GM12872 (cell line): ENCODE data around the gene MIS18A.

Source experiments
- CTCF ChIP-seq: IDR thresholded peaks from 3 replicates; pipeline ENCODE4 v1.5.1; 2011; ENCODE audit warnings: low read depth, mild to moderate bottlenecking, low read length, moderate library complexity; ENCODE audit not compliant: insufficient read depth

Gene MIS18A

DNA sequence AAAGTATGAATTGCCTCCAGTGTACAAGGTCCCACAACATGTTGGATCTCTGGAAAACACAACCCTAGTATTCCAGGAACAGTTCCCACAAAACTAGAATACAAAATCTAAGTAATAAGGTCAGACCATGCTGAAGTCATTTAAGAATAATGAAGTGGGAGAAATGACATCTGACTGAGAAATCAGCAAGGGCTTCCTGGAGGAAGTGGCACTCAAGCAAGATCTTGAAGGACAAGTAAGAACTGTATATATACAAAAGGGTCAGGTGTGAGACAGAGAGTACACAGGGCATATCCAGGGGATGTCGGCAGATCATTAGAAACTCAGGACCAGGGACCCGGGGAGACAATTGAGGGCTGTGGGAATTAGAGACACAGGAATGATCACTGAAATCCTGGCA, 18.7 kb downstream of the MIS18A start:
- no peak for TF ChIP-seq CTCF

DNA sequence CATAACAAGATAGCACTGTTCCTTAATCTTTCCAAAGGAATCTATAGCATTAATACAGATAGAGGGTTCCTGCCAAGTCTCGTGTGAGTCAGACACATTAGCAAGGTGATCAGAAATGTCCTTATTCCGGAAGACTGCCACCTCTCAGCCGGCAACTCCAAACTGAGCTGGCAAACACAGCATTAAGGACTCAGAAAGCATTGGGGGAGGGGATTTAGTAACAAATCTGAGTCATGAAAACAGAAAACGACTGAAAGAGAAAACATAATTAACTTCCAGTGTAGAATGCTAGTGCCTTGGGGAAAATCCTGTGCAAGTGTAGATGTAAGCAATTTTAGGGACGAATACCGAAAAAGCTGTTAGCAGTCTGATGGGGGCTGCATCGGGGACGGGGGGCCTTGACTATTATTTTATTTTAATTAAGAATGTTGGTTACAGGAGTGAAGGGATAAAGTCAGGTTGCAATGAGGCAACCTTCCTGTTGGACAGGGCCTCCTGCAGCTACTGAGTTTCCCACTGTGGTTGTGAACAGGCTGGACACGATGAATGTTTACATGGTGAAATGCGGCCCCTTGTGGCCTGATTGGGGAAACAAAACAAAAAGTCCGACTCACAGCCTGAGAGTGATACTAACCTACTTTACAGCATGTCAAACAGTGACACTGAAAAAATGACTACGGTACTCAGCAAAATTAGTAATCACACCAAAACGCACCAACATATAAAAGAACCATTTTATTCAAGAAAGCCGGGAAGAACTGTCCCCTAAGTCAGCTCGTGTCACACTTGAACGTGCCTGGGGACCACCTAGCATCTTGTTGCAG, 20.7 kb downstream of the MIS18A start:
- peak; percentile 78 for TF ChIP-seq CTCF

DNA sequence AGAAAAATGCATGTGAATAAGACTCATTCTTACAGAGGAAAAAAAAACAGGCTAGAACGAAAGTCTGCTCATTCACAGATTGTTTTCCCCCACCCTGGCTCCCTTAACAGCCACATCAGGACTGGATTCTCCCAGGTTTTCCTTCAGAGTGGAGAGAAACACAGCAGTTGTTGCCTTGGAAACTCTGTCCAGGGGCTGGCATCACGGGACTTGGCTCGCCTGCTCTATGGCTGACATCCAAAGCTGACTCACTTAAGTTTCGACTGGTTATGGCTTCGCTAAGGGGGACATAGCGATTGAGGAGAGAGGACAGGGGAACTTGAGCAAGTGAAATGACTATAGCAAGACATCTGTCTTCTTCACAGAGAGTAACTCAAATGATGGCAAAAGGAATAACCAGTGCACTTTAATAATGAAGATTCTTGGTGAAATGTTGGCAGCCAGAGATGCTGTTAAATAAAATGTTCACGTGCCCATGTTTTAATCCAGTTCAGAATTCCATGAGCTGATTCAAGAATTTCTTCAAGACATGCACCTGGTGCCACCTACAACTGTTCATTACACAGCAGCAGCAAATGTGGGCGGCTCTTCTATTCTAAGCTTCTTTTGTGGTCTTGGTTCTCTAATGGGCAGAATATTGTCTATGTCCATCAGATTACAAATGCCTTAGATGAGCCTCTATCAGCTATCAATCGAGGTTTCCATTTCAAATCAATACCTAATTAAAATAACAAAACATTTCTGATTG, 21.8 kb downstream of the MIS18A start:
- no peak for TF ChIP-seq CTCF

DNA sequence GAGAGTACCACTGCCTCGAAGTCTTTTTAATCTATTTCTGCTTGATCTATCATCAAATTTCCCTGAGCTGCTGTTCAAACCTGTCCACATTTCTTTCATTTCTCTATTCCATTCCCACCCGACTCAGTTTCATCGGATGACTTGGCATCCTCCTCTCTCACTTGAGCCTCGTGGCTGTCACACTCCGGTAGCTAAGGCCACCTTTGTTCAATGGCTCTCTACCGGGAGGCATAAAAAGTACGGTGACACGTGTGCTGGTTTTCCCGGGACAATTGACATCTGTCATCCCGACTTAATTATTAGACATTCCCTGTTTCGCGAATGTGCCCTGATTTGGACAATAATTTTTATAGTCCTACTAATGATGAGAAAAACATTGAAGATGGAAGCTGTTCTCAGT, 22.6 kb downstream of the MIS18A start:
- no peak for TF ChIP-seq CTCF

- no peak for TF ChIP-seq CTCF
Measured at GRCh38 chr21:32253215-32253641, 25.6 kb downstream of the MIS18A start.

DNA sequence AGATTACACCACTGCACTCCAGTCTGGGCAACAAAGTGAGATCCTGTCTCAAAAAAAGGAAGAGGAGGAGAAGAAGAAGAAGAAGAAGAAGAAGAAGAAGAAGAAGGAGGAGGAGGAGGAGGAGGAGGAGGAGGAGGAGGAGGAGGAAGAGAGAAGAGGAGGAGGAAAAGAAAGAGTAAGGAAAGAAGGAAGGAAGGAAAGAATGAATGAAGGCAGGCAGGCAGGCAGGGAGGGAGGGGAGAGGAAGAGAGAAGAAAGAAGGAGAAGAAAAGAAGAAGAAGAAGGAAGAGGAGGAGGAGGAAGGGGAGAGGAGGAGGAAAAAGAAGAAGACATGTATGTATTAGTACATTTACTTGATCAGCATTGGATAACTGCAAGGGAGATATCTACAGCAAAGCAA, 26.7 kb downstream of the MIS18A start:
- TF ChIP-seq CTCF: no peak

GRCh38 chr21:32249511-32250280, 29.2 kb downstream of the MIS18A start:
- no peak for TF ChIP-seq CTCF
